Fibroblast of lung (primary cell): ENCODE measurements around the gene SUPT3H. TPM values are rescaled to one million over a fixed set of nuclear protein-coding genes. Genes with fewer than 3 reads are reported as not detected.

ENCODE experiments used
- DNase-seq, 2 donors: peaks; one replicate each; pipeline versions ENCODE4 v3.0.0 to v3.0.0-alpha.2; 2010; ENCODE audit warnings: low read depth in 2 of 2
- H2AFZ ChIP-seq: 2 replicates; pipeline ENCODE4 v1.5.1; 2012; ENCODE audit warnings: low read length, control low read depth, inconsistent platforms
- H3K27ac ChIP-seq: 2 replicates; pipeline ENCODE4 v1.5.1; 2011; ENCODE audit warnings: low read length, control low read depth; ENCODE audit not compliant: insufficient read depth
- H3K27me3 ChIP-seq: 2 replicates; pipeline ENCODE4 v1.5.1; 2011; ENCODE audit warnings: mild to moderate bottlenecking, low read length; ENCODE audit not compliant: control insufficient read depth, insufficient read depth
- H3K36me3 ChIP-seq: 2 replicates; pipeline ENCODE4 v1.5.1; 2011; ENCODE audit warnings: low read length; ENCODE audit not compliant: control insufficient read depth, insufficient read depth
- H3K4me1 ChIP-seq: 2 replicates; pipeline ENCODE4 v1.5.1; 2011; ENCODE audit warnings: low read length; ENCODE audit not compliant: control insufficient read depth, insufficient read depth; ENCODE audit errors: extremely low read depth
- H3K4me2 ChIP-seq: 2 replicates; pipeline ENCODE4 v1.5.1; 2011; ENCODE audit warnings: low read length, control low read depth; ENCODE audit not compliant: insufficient read depth; ENCODE audit errors: extremely low read depth
- H3K4me3 ChIP-seq, 4 experiments: fragments of 200-600 bp in 1 of 4; sonication (generic) in 1 of 4; replicated peaks in 1 of 4; 2 replicates each; pipeline ENCODE4 v1.5.1; 2011 to 2016; ENCODE audit warnings: low read length in 4 of 4, low read depth in 3 of 4, mild to moderate bottlenecking in 3 of 4, control low read depth in 2 of 4, inconsistent platforms in 1 of 4, mixed read lengths in 1 of 4; ENCODE audit not compliant: insufficient read depth in 1 of 4; ENCODE audit errors: control extremely low read depth in 1 of 4
- H3K79me2 ChIP-seq: 2 replicates; pipeline ENCODE4 v1.5.1; 2012; ENCODE audit warnings: mild to moderate bottlenecking, low read length, inconsistent platforms; ENCODE audit not compliant: control insufficient read depth, insufficient read depth
- H3K9ac ChIP-seq: 2 replicates; pipeline ENCODE4 v1.5.1; 2011; ENCODE audit warnings: mild to moderate bottlenecking, low read length, control low read depth; ENCODE audit not compliant: insufficient read depth
- H3K9me3 ChIP-seq: 2 replicates; pipeline ENCODE4 v1.5.1; 2012; ENCODE audit warnings: low read depth, low read length; ENCODE audit not compliant: control insufficient read depth, insufficient read depth
- H4K20me1 ChIP-seq: 2 replicates; pipeline ENCODE4 v1.5.1; 2011; ENCODE audit warnings: low read length; ENCODE audit not compliant: control insufficient read depth, insufficient read depth; ENCODE audit errors: extremely low read depth
- CTCF ChIP-seq, 2 donors: IDR thresholded peaks in 1 of 2; conservative IDR thresholded peaks in 1 of 2; 1 replicate in 1 of 2; 2 replicates in 1 of 2; pipeline ENCODE4 v1.5.1; 2011 to 2012; ENCODE audit warnings: low read length in 2 of 2, control low read depth in 1 of 2, inconsistent platforms in 1 of 2, low read depth in 1 of 2, mild to moderate bottlenecking in 1 of 2
- EZH2 ChIP-seq: IDR thresholded peaks from 2 replicates; pipeline ENCODE4 v1.5.1; 2012; ENCODE audit warnings: low read length, control low read depth, mild to moderate bottlenecking; ENCODE audit errors: missing control alignments
- polyA plus RNA-seq, 2 donors: library from polyadenylated mRNA; depleted of rRNA in 1 of 2; stranded (reverse) in 1 of 2; unstranded in 1 of 2; fragments of >200 nt; gene quantifications; 2 replicates each; pipeline ENCODE4 v1.2.1, GENCODE V29; 2011 to 2012; ENCODE audit warnings: missing spikeins in 1 of 2
- total RNA-seq: library from RNA; depleted of rRNA; stranded (reverse); fragments of >200 nt; gene quantifications from 2 replicates; pipeline ENCODE4 v1.2.1, GENCODE V29; 2014

Gene SUPT3H
- total and polyA plus RNA-seq, 2 donors (not counting 1 experiment from before 2014, with no cell fraction given) = 8.3 to 8.5 TPM

GRCh38 chr6:45378334-45378926, 696 bp upstream of the SUPT3H start:
- no peaks in the 10 kb centered on the region for H3K27me3 ChIP-seq
- DNase-seq = no peak
- H3K9me3 ChIP-seq = no peaks in the 10 kb centered on the region
- no peaks in the 10 kb centered on the region for H3K79me2 ChIP-seq
- TF ChIP-seq CTCF (conservative IDR thresholded peaks at IDR 0.05 in 1 of 2, IDR thresholded peaks at IDR 0.05 in 1 of 2; ENCODE audit: low read depth in 1 of 2, low read length in 2 of 2) (no peak), EZH2 (no peak)
- H4K20me1 ChIP-seq = no peaks in the 10 kb centered on the region
- H3K36me3 ChIP-seq = no peaks in the 10 kb centered on the region
- peak overlapping the region; percentile 44 to 82 (median 64) for H3K4me3 ChIP-seq
- no peaks in the 10 kb centered on the region for H3K4me1 ChIP-seq
- H3K9ac ChIP-seq = peak overlapping the region; percentile 85
- peak overlapping the region; percentile 96 for H3K27ac ChIP-seq
- peak overlapping the region; percentile 83 for H3K4me2 ChIP-seq
- peak overlapping the region; percentile 93 for H2AFZ ChIP-seq

GRCh38 chr6:45377043-45377553, 636 bp downstream of the SUPT3H start:
- peak overlapping the region; percentile 85 for H3K9ac ChIP-seq
- H3K27me3 ChIP-seq = no peaks in the 10 kb centered on the region
- TF ChIP-seq CTCF (conservative IDR thresholded peaks at IDR 0.05 in 1 of 2, IDR thresholded peaks at IDR 0.05 in 1 of 2; ENCODE audit: low read depth in 1 of 2, low read length in 2 of 2) (no peak), EZH2 (no peak)
- H3K4me2 ChIP-seq = peak overlapping the region; percentile 89
- H3K4me3 ChIP-seq = peak overlapping the region; percentile 44 to 96 (median 74)
- no peaks in the 10 kb centered on the region for H4K20me1 ChIP-seq
- no peaks in the 10 kb centered on the region for H3K4me1 ChIP-seq
- H2AFZ ChIP-seq = peak overlapping the region; percentile 46
- H3K9me3 ChIP-seq = no peaks in the 10 kb centered on the region
- peak overlapping the region; percentile 96 for H3K27ac ChIP-seq
- H3K36me3 ChIP-seq = no peaks in the 10 kb centered on the region
- DNase-seq = peak; percentile 15 to 31
- H3K79me2 ChIP-seq = no peaks in the 10 kb centered on the region

GRCh38 chr6:45376310-45377042, 1.3 kb downstream of the SUPT3H start:
- peak overlapping the region; percentile 85 for H3K9ac ChIP-seq
- H3K4me2 ChIP-seq = peak overlapping the region; percentile 89
- no peaks in the 10 kb centered on the region for H3K9me3 ChIP-seq
- H3K27me3 ChIP-seq = no peaks in the 10 kb centered on the region
- H4K20me1 ChIP-seq = no peaks in the 10 kb centered on the region
- DNase-seq = peak; percentile 26 to 67
- no peaks in the 10 kb centered on the region for H3K4me1 ChIP-seq
- peak overlapping the region; percentile 96 for H3K27ac ChIP-seq
- H3K79me2 ChIP-seq = no peaks in the 10 kb centered on the region
- H3K36me3 ChIP-seq = no peaks in the 10 kb centered on the region
- TF ChIP-seq EZH2 = no peak
- TF ChIP-seq CTCF (conservative IDR thresholded peaks at IDR 0.05 in 1 of 2, IDR thresholded peaks at IDR 0.05 in 1 of 2; ENCODE audit: low read depth in 1 of 2, low read length in 2 of 2) = no peak
- peak overlapping the region; percentile 44 to 96 (median 74) for H3K4me3 ChIP-seq
- H2AFZ ChIP-seq = peak overlapping the region; percentile 48
